ENCODE results near the gene TIGD3.
A peak's percentile ranks its signal among the peaks of the same experiment; 100 is the strongest.
"Not testable (repeated sequence)": the region's sequence is repeated elsewhere in the genome, so short reads cannot be mapped to it uniquely, and the experiment has no call there.

Gene TIGD3

GRCh38 chr11:65330544-65330943, 24.0 kb upstream of the TIGD3 start:
- CTCF ChIA-PET: interaction anchor here (0.9 to 34.5 kb wide), 21 partner anchors 11 to 405 kb away, joined by 3 to 1993 read pairs (median 6); partner anchors contain the start of genes CAPN1, CDC42EP2, FRMD8 and POLA2
- TF ChIP-seq CTCF (IDR thresholded peaks at IDR 0.05; ENCODE audit: insufficient read depth, low read length, missing control alignments): no peak
- no peak for DNase-seq (ENCODE audit: low read depth, low spot score)
- no peak overlapping the region for H3K4me3 ChIP-seq (ENCODE audit: low read depth, low read length)
- POLR2A ChIA-PET: interaction anchor here (0.9 to 1.9 kb wide), 5 partner anchors 14 to 93 kb away, joined by 3 to 11 read pairs (median 4); partner anchors contain the start of gene NEAT1

GRCh38 chr11:65332591-65332990, 22.0 kb upstream of the TIGD3 start:
- DNase-seq (ENCODE audit: low read depth, low spot score); H3K4me3 ChIP-seq (ENCODE audit: low read depth, low read length): not testable (repeated sequence)
- ChIA-PET CTCF (interaction anchor here (1.0 to 34.5 kb wide), 5 partner anchors 16 to 107 kb away, joined by 3 to 1993 read pairs (median 102); partner anchors contain the start of genes CDC42EP2 and POLA2), POLR2A (interaction anchor here (1.3 to 1.5 kb wide), 2 partner anchors 17 to 58 kb away, joined by 5 to 7 read pairs; partner anchors contain the start of gene CDC42EP2)

- DNase-seq (ENCODE audit: low read depth, low spot score): no peak
- no peak for TF ChIP-seq CTCF (IDR thresholded peaks at IDR 0.05; ENCODE audit: insufficient read depth, low read length, missing control alignments)
- H3K4me3 ChIP-seq (ENCODE audit: low read depth, low read length): peak overlapping the region; percentile 93
- CTCF ChIA-PET: interaction anchor here (1.1 to 34.5 kb wide), 6 partner anchors 9 to 109 kb away, joined by 3 to 1993 read pairs (median 58); partner anchors contain the start of genes CDC42EP2 and POLA2
- POLR2A ChIA-PET: interaction anchor here (0.6 to 2.4 kb wide), 4 partner anchors 43 to 157 kb away, joined by 3 to 7 read pairs (median 4); partner anchors contain the start of genes NEAT1 and POLA2
These were observed 19.8 kb upstream of the TIGD3 start for GRCh38 chr11:65334696-65335295.

- CTCF ChIA-PET: interaction anchor here (1.1 to 34.5 kb wide), 5 partner anchors 8 to 55 kb away, joined by 4 to 1993 read pairs (median 36); partner anchors contain the start of gene POLA2
- TF ChIP-seq CTCF (IDR thresholded peaks at IDR 0.05; ENCODE audit: insufficient read depth, low read length, missing control alignments): no peak
- POLR2A ChIA-PET: interaction anchor here (0.6 kb wide), 1 partner anchor 510 kb away, joined by 3 read pairs; no protein-coding TSS in a partner anchor
- DNase-seq (ENCODE audit: low read depth, low spot score): no peak
- no peak overlapping the region for H3K4me3 ChIP-seq (ENCODE audit: low read depth, low read length)
These were observed 15.9 kb upstream of the TIGD3 start for GRCh38 chr11:65338676-65339075.

GRCh38 chr11:65340226-65340625, 14.3 kb upstream of the TIGD3 start:
- DNase-seq (ENCODE audit: low read depth, low spot score): no peak
- ChIA-PET POLR2A (no interaction called here), CTCF (interaction anchor here (4.3 to 34.5 kb wide), 3 partner anchors 10 to 57 kb away, joined by 36 to 1993 read pairs (median 52); partner anchors contain the start of gene POLA2)
- TF ChIP-seq CTCF (IDR thresholded peaks at IDR 0.05; ENCODE audit: insufficient read depth, low read length, missing control alignments): no peak
- no peak overlapping the region for H3K4me3 ChIP-seq (ENCODE audit: low read depth, low read length)

- CTCF ChIA-PET: interaction anchor here (0.6 to 34.5 kb wide), 9 partner anchors 8 to 58 kb away, joined by 3 to 1993 read pairs (median 3); partner anchors contain the start of genes CDC42EP2, DPF2 and POLA2
These were observed 12.7 kb upstream of the TIGD3 start for GRCh38 chr11:65341856-65342255.

More at GRCh38 chr11:65341856-65342255, 12.7 kb upstream of the TIGD3 start:
- TF ChIP-seq CTCF (IDR thresholded peaks at IDR 0.05; ENCODE audit: insufficient read depth, low read length, missing control alignments): no peak
- no peak overlapping the region for H3K4me3 ChIP-seq (ENCODE audit: low read depth, low read length)
- POLR2A ChIA-PET: no interaction called here
- DNase-seq (ENCODE audit: low read depth, low spot score): no peak

Measured in AG04449 (cell line).